Endothelial cell of umbilical vein (primary cell): ENCODE results near the gene PSMD13. TPM values are rescaled to one million over a fixed set of nuclear protein-coding genes. Genes with fewer than 3 reads are reported as not detected.

Source experiments
- BruUV-seq: library from RNA; stranded (reverse); fragments of 400-500 nt; replicated peaks from 2 replicates; lab custom pipeline; 2021; lab: Mats Ljungman, UMichigan
- CTCF ChIA-PET: fragments of 300-600, 350-600 bp; sonication (Branson Sonifier 250); formaldehyde crosslinking; loops from one replicate; lab custom pipeline; 2021; ENCODE audit warnings: antibody characterized with exemption, inconsistent platforms; lab: Charles Lee
- POLR2A ChIA-PET: fragments of 300-600, 350-600 bp; sonication (Branson Sonifier 250); formaldehyde crosslinking; loops from one replicate; lab custom pipeline; 2021; ENCODE audit warnings: antibody characterized with exemption, inconsistent platforms; lab: Charles Lee
- DNase-seq: peaks from one replicate; pipeline ENCODE4 v3.0.0-alpha.2; 2011; ENCODE audit warnings: low read depth, low spot score
- FAIRE-seq: peaks from 2 replicates; lab custom pipeline; 2011; peaks lifted over from hg19 to GRCh38; lab: Jason Lieb, UNC
- H2AFZ ChIP-seq: 2 replicates; pipeline ENCODE4 v1.6.0; 2012; ENCODE audit warnings: low read depth, low read length, control low read depth, inconsistent platforms
- H3K27ac ChIP-seq: 2 replicates; pipeline ENCODE4 v1.5.1; 2011; ENCODE audit warnings: low read depth, mild to moderate bottlenecking, control low read depth, low read length, moderate library complexity; ENCODE audit not compliant: insufficient read depth
- H3K27me3 ChIP-seq, 2 experiments: 2 replicates each; pipeline versions ENCODE4 v1.6.0 to v1.6.1; 2011; ENCODE audit warnings: low read length in 2 of 2, mixed read lengths in 1 of 2; ENCODE audit not compliant: control insufficient read depth in 2 of 2, insufficient read depth in 2 of 2
- H3K36me3 ChIP-seq, 2 experiments: 2 replicates in 1 of 2; 3 replicates in 1 of 2; pipeline ENCODE4 v1.5.1; 2011; ENCODE audit warnings: low read length in 2 of 2, mild to moderate bottlenecking in 1 of 2, moderate library complexity in 1 of 2; ENCODE audit not compliant: control insufficient read depth in 2 of 2, insufficient read depth in 2 of 2; ENCODE audit errors: extremely low read depth in 1 of 2
- H3K4me1 ChIP-seq: 3 replicates; pipeline ENCODE4 v1.5.1; 2011; ENCODE audit warnings: mild to moderate bottlenecking, low read length; ENCODE audit not compliant: control insufficient read depth, insufficient read depth; ENCODE audit errors: extremely low read depth
- H3K4me2 ChIP-seq: 2 replicates; pipeline ENCODE4 v1.6.1; 2011; ENCODE audit warnings: low read length, control low read depth, mixed read lengths; ENCODE audit not compliant: insufficient read depth
- H3K4me3 ChIP-seq, 3 experiments: fragments of 200-600 bp in 1 of 3; sonication (generic), shearing (Covaris generic) in 1 of 3; replicated peaks in 1 of 3; 2 replicates each; pipeline ENCODE4 v1.5.1; 2011 to 2016; ENCODE audit warnings: control low read depth in 3 of 3, low read length in 3 of 3, mild to moderate bottlenecking in 2 of 3, inconsistent platforms in 1 of 3, low read depth in 1 of 3, moderate library complexity in 1 of 3; ENCODE audit not compliant: insufficient read depth in 1 of 3
- H3K79me2 ChIP-seq: 2 replicates; pipeline ENCODE4 v1.6.0; 2012; ENCODE audit warnings: low read length, inconsistent platforms; ENCODE audit not compliant: control insufficient read depth, insufficient read depth
- H3K9ac ChIP-seq: replicated peaks from 2 replicates; pipeline ENCODE3; 2011; ENCODE audit warnings: low read length, control low read depth; ENCODE audit not compliant: insufficient read depth; ENCODE audit errors: extremely low read depth
- H3K9me1 ChIP-seq: replicated peaks from 3 replicates; pipeline ENCODE4 v1.6.0; 2011; ENCODE audit warnings: mild to moderate bottlenecking, low read length; ENCODE audit not compliant: control insufficient read depth, insufficient read depth; ENCODE audit errors: extremely low read depth
- H3K9me3 ChIP-seq: replicated peaks from 2 replicates; pipeline ENCODE4 v1.5.1; 2012; ENCODE audit warnings: low read length, inconsistent platforms; ENCODE audit not compliant: control insufficient read depth, insufficient read depth
- H4K20me1 ChIP-seq: replicated peaks from 2 replicates; pipeline ENCODE3; 2011; ENCODE audit warnings: mild to moderate bottlenecking, low read length; ENCODE audit not compliant: control insufficient read depth, insufficient read depth; ENCODE audit errors: extremely low read depth
- CTCF ChIP-seq, 2 donors: IDR thresholded peaks; 1 replicate in 1 of 2; 2 replicates in 1 of 2; pipeline ENCODE4 v1.5.1; 2011; ENCODE audit warnings: low read length in 2 of 2, mild to moderate bottlenecking in 2 of 2, moderate library complexity in 2 of 2, control low read depth in 1 of 2, inconsistent platforms in 1 of 2, low read depth in 1 of 2; ENCODE audit not compliant: insufficient read depth in 1 of 2; ENCODE audit errors: extremely low read depth in 1 of 2
- EZH2 ChIP-seq: IDR thresholded peaks from 2 replicates; pipeline ENCODE4 v1.6.1; 2012; ENCODE audit warnings: borderline replicate concordance, low read depth, mild to moderate bottlenecking, moderate library complexity, low read length, inconsistent platforms; ENCODE audit not compliant: severe bottlenecking
- GATA2 ChIP-seq: IDR thresholded peaks from 2 replicates; pipeline ENCODE4 v1.7.0; 2011; ENCODE audit warnings: low read depth, mild to moderate bottlenecking, moderate library complexity, mixed read lengths, low read length; ENCODE audit not compliant: insufficient read length, insufficient read depth
- MAX ChIP-seq: IDR thresholded peaks from 2 replicates; pipeline ENCODE4 v1.6.1; 2011; ENCODE audit not compliant: insufficient read depth, insufficient read length
- MYC ChIP-seq: IDR thresholded peaks from one replicate; pipeline ENCODE4 v1.6.1; 2011; ENCODE audit warnings: mild to moderate bottlenecking, low read depth, low read length
- POLR2A ChIP-seq: IDR thresholded peaks from 2 replicates; pipeline ENCODE4 v1.6.1; 2012; ENCODE audit warnings: low read depth, mild to moderate bottlenecking, control low read depth, low read length
- POLR2AphosphoS5 ChIP-seq: IDR thresholded peaks from 2 replicates; pipeline ENCODE4 v1.6.1; 2012; ENCODE audit warnings: low read depth, mild to moderate bottlenecking, control low read depth, low read length, moderate library complexity; ENCODE audit not compliant: insufficient read depth
- dilution Hi-C: fragments of 300-500 bp; cut with MboI; formaldehyde crosslinking; loops from one replicate; pipeline ENCODE4 v1.15.0; 2019; ENCODE audit warnings: low sequenced_read_pairs; ENCODE audit not compliant: extremely low pct_ligation_motif_present
- intact Hi-C: fragments of 100-400 bp; cut with micrococcal nuclease; formaldehyde crosslinking; loops from one replicate; pipeline ENCODE4 v1.10.0; 2022
- polyA plus RNA-seq, 4 experiments: library from polyadenylated mRNA; depleted of rRNA in 3 of 4; stranded (reverse) in 3 of 4; unstranded in 1 of 4; fragments of >200 nt; gene quantifications; 2 replicates each; pipeline versions ENCODE4 v1.2.1 to v1.2.3, GENCODE V29; 2011 to 2012; ENCODE audit warnings: missing spikeins in 1 of 4
- total RNA-seq: library from RNA; stranded (reverse); gene quantifications from 2 replicates; pipeline ENCODE4 v1.2.3, GENCODE V29; 2021

Gene PSMD13
- total and polyA plus RNA-seq, 2 donors (not counting 3 experiments of a cell fraction or from before 2014, with no cell fraction given): 168 to 214 TPM

GRCh38 chr11:296171-297050, 59.6 kb downstream of the PSMD13 start:
- FAIRE-seq (no peak), DNase-seq (no peak)
- Histone ChIP-seq H3K9me3 (no peaks in the 10 kb centered on the region), H4K20me1 (no peaks in the 10 kb centered on the region), H3K79me2 (no peaks in the 10 kb centered on the region), H3K27me3 (peaks cover 3 to 8% of the 10 kb centered on the region in 2 experiments), H3K9ac (no peak overlapping the region), H3K27ac (no peak overlapping the region), H3K9me1 (no peaks in the 10 kb centered on the region), H3K4me2 (no peak overlapping the region), H3K4me3 (no peak overlapping the region), H2AFZ (no peak overlapping the region), H3K36me3 (peaks cover 0 to 8% of the 10 kb centered on the region in 2 experiments), H3K4me1 (no peaks in the 10 kb centered on the region)
- POLR2A ChIA-PET: no interaction called here
- intact Hi-C loops (no loop called here), dilution Hi-C loops (no loop called here)
- CTCF ChIA-PET: no interaction called here
- BruUV-seq: no TSS peak
- TF ChIP-seq POLR2A: peak; percentile 25
- TF ChIP-seq CTCF (IDR thresholded peaks at IDR 0.05; ENCODE audit: extremely low read depth in 1 of 2, insufficient read depth in 1 of 2, low read depth in 1 of 2, low read length in 2 of 2): no peak

GRCh38 chr11:297051-297585, 60.3 kb downstream of the PSMD13 start:
- Histone ChIP-seq H3K36me3 (peaks cover 0 to 8% of the 10 kb centered on the region in 2 experiments), H3K4me3 (no peak overlapping the region), H3K9me3 (no peaks in the 10 kb centered on the region), H3K27me3 (peaks cover 3 to 8% of the 10 kb centered on the region in 2 experiments), H3K9ac (no peak overlapping the region), H3K4me1 (no peaks in the 10 kb centered on the region), H3K9me1 (no peaks in the 10 kb centered on the region), H3K4me2 (no peak overlapping the region), H3K27ac (no peak overlapping the region), H2AFZ (no peak overlapping the region), H4K20me1 (no peaks in the 10 kb centered on the region), H3K79me2 (no peaks in the 10 kb centered on the region)
- DNase-seq (no peak), FAIRE-seq (no peak)
- BruUV-seq: no TSS peak
- POLR2A ChIA-PET: no interaction called here
- TF ChIP-seq EZH2 (no peak), MYC (no peak), GATA2 (no peak), POLR2AphosphoS5 (no peak), MAX (no peak), CTCF (IDR thresholded peaks at IDR 0.05; ENCODE audit: extremely low read depth in 1 of 2, insufficient read depth in 1 of 2, low read depth in 1 of 2, low read length in 2 of 2) (no peak)
- intact Hi-C loops: no loop called here
- dilution Hi-C loops: no loop called here
- CTCF ChIA-PET: no interaction called here
